ENCODE data around the gene LRG1.

LRG1 gene, protein sequence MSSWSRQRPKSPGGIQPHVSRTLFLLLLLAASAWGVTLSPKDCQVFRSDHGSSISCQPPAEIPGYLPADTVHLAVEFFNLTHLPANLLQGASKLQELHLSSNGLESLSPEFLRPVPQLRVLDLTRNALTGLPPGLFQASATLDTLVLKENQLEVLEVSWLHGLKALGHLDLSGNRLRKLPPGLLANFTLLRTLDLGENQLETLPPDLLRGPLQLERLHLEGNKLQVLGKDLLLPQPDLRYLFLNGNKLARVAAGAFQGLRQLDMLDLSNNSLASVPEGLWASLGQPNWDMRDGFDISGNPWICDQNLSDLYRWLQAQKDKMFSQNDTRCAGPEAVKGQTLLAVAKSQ

DNA sequence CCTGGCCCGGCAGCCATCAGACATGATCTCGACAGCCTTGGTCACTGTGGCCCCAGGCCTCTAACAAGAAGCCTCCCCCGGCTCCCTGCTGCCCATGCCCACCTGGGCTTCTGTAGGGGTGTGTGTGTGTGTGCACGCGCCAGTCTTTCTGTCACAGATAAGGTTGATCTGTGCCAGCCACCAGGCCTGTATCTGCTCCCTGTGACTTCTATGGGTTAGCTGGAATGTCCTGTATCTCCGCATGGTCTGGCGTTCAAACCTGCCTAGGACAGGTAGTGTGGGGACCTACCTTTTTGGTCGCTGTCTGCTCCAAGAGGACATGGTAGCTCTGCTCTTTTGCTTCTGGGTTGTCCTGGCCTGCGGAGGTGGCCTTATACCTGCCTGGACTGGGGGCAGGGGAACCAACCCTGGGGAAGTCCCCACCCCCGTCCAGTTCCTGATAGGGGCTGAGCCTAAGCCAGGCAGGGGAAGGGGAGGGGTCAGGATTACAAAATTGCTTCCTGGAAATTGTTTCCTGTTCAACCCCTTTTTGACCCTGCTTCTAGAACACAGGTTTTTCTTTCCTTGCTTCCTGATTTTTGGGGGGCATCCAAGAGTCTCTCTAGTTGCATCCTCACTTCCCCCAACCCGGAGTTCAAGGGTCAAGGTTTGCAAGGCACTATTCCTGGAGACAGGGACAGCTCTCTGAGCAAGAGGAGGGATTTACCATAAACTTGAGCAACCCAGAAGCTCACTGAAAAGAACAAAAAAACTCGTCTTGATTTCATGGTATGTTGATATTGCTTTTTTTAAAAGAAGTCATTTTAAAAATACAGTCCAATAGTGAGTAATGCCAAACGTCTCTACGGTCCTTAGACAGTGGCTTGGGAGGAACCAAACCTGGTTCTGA is at the start of gene LRG1:
Gene LRG1, minus strand, starts transcription at position 344 of the 889 bp plus-strand sequence. Its CDS starts 23 bp downstream, at position 321.
- DNase-seq, result no peak

- no peak for DNase-seq
Measured at GRCh38 chr19:4588291-4588761, 48.5 kb upstream of the LRG1 start.

GRCh38 chr19:4587527-4587926 is 47.7 kb upstream of the LRG1 start:
- DNase-seq, result no peak

- no peak for DNase-seq
Measured at GRCh38 chr19:4586691-4587090, 46.9 kb upstream of the LRG1 start.

- DNase-seq, result no peak
Measured at GRCh38 chr19:4586245-4586644, 46.4 kb upstream of the LRG1 start.

- no peak for DNase-seq
Measured at GRCh38 chr19:4585556-4585955, 45.7 kb upstream of the LRG1 start.

DNA sequence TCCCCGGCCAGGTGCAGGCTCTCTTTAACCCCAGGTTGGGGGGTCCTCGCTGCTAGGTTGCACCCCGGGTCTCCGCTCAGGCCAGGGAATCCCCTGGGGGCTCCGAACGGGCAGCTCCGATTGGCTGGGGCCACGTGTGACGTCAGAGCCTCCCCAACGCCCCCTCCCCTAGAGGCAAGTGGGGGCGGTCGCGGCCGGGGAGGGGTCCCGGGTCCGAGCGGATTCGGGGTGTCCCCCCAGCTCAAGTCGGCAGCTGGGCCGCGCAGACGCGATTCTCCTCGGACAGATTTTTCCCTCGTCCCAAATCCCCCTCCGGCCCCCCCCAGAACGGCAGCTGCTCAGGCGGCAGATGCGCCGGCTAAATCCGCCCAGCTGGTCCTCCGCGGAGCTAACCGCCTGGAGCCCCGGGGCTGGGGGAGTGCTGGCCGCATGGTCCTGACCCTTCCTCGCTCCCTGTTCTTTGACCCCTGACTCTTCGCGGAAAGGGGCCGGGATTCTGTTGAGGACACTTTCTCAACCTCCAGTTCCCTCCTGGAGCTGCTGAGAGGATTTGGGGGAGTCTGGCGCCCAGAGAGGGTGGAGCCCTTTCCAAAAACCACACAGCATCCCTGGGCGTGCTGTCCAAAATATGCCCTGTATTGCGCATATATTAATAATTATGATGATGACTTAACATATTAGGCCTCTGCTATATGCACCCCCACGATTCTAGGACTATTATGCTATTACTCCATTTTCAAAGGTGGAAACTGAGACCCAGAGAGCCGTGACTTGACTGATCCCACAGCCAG is 45.0 kb upstream of the LRG1 start:
- DNase-seq, result no peak

- no peak for DNase-seq
Measured at GRCh38 chr19:4583961-4584669, 44.3 kb upstream of the LRG1 start.

- DNase-seq, result peak; percentile 29
Measured at GRCh38 chr19:4582980-4583842, 43.4 kb upstream of the LRG1 start.

- DNase-seq, result peak; percentile 36
Measured at GRCh38 chr19:4581666-4582553, 42.1 kb upstream of the LRG1 start.

GRCh38 chr19:4580961-4581665 is 41.3 kb upstream of the LRG1 start:
- no peak for DNase-seq

- no peak for DNase-seq
Measured at GRCh38 chr19:4580021-4580901, 40.4 kb upstream of the LRG1 start.

DNA sequence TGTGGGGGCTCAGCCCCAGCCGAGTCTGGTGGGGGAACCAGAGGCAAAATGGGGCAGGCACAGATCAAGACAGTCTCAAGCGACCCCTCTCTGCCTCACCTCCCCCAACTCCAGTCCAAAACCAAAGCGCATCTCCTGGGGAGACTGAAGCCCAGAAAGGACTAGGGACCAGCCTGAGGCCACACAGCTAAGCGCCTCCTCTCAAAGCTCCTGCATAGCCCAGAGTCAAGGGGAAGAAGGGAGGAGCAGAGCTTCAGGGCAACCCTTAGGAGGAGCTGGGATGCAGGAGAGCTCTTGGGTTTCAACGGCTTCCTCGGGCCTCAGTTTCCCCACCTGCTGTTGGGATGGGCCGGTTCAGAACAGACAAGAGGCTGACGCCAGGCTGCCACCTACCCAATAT is 39.6 kb upstream of the LRG1 start:
- no peak for DNase-seq

- DNase-seq, result no peak
Measured at GRCh38 chr19:4578552-4579248, 38.9 kb upstream of the LRG1 start.

- DNase-seq, result peak; percentile 37
Measured at GRCh38 chr19:4577020-4577782, 37.4 kb upstream of the LRG1 start.

DNA sequence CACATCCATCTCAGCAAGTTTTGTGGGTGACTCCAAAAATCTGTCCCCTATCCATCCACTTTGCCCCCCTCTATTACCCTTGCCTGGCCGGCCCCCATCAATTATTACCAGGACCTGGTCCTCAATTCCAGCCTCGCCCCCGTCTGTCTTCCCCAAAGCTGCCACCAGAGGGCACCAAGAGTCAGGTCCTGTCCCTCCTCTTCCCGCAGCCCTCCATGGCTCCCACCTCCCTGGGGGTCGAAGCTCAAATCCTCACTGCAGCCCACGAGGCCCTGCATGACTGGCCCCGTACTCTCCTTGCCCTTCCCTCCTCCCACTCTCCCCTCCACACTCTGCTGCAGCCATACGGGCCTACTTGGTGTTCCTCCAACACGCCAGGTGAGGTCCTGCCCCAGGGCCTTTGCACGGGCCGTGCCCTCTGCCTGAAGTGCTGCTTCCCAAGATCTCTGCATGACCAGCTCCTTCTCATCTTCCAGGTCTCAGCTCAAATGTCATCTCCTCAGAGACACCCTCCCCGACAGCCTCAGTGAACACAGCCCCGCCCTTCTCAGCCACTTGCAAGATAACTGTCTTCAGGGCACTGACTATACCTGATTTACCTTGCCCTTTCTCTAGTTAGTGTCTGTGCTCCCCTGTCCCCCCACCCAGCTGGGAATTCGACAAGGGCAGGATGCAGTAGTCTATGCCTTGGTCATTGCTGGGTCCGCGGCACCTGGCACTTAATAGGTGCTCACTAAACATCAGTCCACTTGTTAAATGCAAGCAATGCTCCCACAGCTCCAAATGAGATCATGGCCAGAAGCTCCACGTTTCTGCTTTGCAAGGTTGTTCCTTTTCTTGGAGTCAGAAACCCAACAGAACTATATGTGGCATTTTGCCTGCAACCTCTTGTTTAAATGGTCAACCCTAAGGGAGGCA is 36.4 kb upstream of the LRG1 start:
- DNase-seq, result peak; percentile 60
